ENCODE data around the gene ILK. TPM values are rescaled to one million over a fixed set of nuclear protein-coding genes. Genes with fewer than 3 reads are reported as not detected.

ILK gene
- total RNA-seq, 1 donor from 2014 or later = 209 TPM

- Histone ChIP-seq H3K4me2 (ENCODE audit: low read length) (no peak overlapping the region), H3K79me2 (ENCODE audit: insufficient read depth, low read length) (no peaks in the 10 kb centered on the region), H3K9ac (ENCODE audit: low read length) (no peak overlapping the region), H4K20me1 (ENCODE audit: insufficient read depth, low read length) (no peaks in the 10 kb centered on the region), H2AFZ (ENCODE audit: low read depth, low read length) (no peak overlapping the region), H3K4me1 (ENCODE audit: insufficient read depth, low read length) (peaks cover 3% of the 10 kb centered on the region), H3K9me3 (ENCODE audit: insufficient read depth, low read depth, low read length) (no peaks in the 10 kb centered on the region), H3K27ac (ENCODE audit: low read depth, low read length) (no peak overlapping the region), H3K36me3 (ENCODE audit: insufficient read depth, low read length) (no peaks in the 10 kb centered on the region), H3K4me3 (ENCODE audit: insufficient read depth, low read depth, low read length) (no peak overlapping the region), H3K27me3 (ENCODE audit: insufficient read depth, low read length) (no peaks in the 10 kb centered on the region)
- FAIRE-seq (no peak), DNase-seq (ENCODE audit: low read depth) (no peak)
- no peaks in the 10 kb centered on the region for H3K27me3 Mint-ChIP-seq (ENCODE audit: low read depth, unreplicated experiment)
- H3K4me1 Mint-ChIP-seq (ENCODE audit: low read depth, unreplicated experiment) = peaks cover 2% of the 10 kb centered on the region
- H3K9me3 Mint-ChIP-seq (ENCODE audit: unreplicated experiment) = peaks cover 2% of the 10 kb centered on the region
- TF ChIP-seq EZH2 (IDR thresholded peaks at IDR 0.05; ENCODE audit: insufficient read depth, low read length) (no peak), CTCF (IDR thresholded peaks at IDR 0.05; ENCODE audit: insufficient read depth, low read depth, low read length) (no peak)
- no peak overlapping the region for H3K27ac Mint-ChIP-seq (ENCODE audit: unreplicated experiment)
- peaks cover 22% of the 10 kb centered on the region for H3K36me3 Mint-ChIP-seq (ENCODE audit: low read depth, unreplicated experiment)
- no peak overlapping the region for H3K4me3 Mint-ChIP-seq (ENCODE audit: unreplicated experiment)
These were observed 45.6 kb upstream of the ILK start for GRCh38 chr11:6557761-6558674.

- Histone ChIP-seq H3K4me2 (ENCODE audit: low read length) (no peak overlapping the region), H3K4me3 (ENCODE audit: insufficient read depth, low read depth, low read length) (no peak overlapping the region), H2AFZ (ENCODE audit: low read depth, low read length) (no peak overlapping the region), H3K27ac (ENCODE audit: low read depth, low read length) (no peak overlapping the region), H3K79me2 (ENCODE audit: insufficient read depth, low read length) (no peaks in the 10 kb centered on the region), H3K27me3 (ENCODE audit: insufficient read depth, low read length) (no peaks in the 10 kb centered on the region), H3K9ac (ENCODE audit: low read length) (no peak overlapping the region), H3K36me3 (ENCODE audit: insufficient read depth, low read length) (no peaks in the 10 kb centered on the region), H4K20me1 (ENCODE audit: insufficient read depth, low read length) (no peaks in the 10 kb centered on the region), H3K9me3 (ENCODE audit: insufficient read depth, low read depth, low read length) (no peaks in the 10 kb centered on the region), H3K4me1 (ENCODE audit: insufficient read depth, low read length) (peaks cover 3% of the 10 kb centered on the region)
- Mint-ChIP-seq H3K4me3 (ENCODE audit: unreplicated experiment) (no peak overlapping the region), H3K27ac (ENCODE audit: unreplicated experiment) (no peak overlapping the region), H3K9me3 (ENCODE audit: unreplicated experiment) (peaks cover 2% of the 10 kb centered on the region), H3K27me3 (ENCODE audit: low read depth, unreplicated experiment) (no peaks in the 10 kb centered on the region), H3K36me3 (ENCODE audit: low read depth, unreplicated experiment) (peaks cover 26% of the 10 kb centered on the region), H3K4me1 (ENCODE audit: low read depth, unreplicated experiment) (peaks cover 2% of the 10 kb centered on the region)
- FAIRE-seq = no peak
- no peak for DNase-seq (ENCODE audit: low read depth)
- TF ChIP-seq EZH2 (IDR thresholded peaks at IDR 0.05; ENCODE audit: insufficient read depth, low read length) (no peak), CTCF (IDR thresholded peaks at IDR 0.05; ENCODE audit: insufficient read depth, low read depth, low read length) (no peak)
These were observed 44.2 kb upstream of the ILK start for GRCh38 chr11:6559369-6559768.

GRCh38 chr11:6561288-6561687 is 42.3 kb upstream of the ILK start:
- peaks cover 2% of the 10 kb centered on the region for H3K36me3 ChIP-seq (ENCODE audit: insufficient read depth, low read length)
- peaks cover 3% of the 10 kb centered on the region for H3K4me1 ChIP-seq (ENCODE audit: insufficient read depth, low read length)
- no peaks in the 10 kb centered on the region for H4K20me1 ChIP-seq (ENCODE audit: insufficient read depth, low read length)
- H3K27ac Mint-ChIP-seq (ENCODE audit: unreplicated experiment) = no peak overlapping the region
- no peak overlapping the region for H3K9ac ChIP-seq (ENCODE audit: low read length)
- no peak overlapping the region for H3K27ac ChIP-seq (ENCODE audit: low read depth, low read length)
- no peak for TF ChIP-seq CTCF (IDR thresholded peaks at IDR 0.05; ENCODE audit: insufficient read depth, low read depth, low read length)
- no peak for TF ChIP-seq EZH2 (IDR thresholded peaks at IDR 0.05; ENCODE audit: insufficient read depth, low read length)
- H3K27me3 ChIP-seq (ENCODE audit: insufficient read depth, low read length) = no peaks in the 10 kb centered on the region
- no peak for DNase-seq (ENCODE audit: low read depth)
- no peaks in the 10 kb centered on the region for H3K9me3 ChIP-seq (ENCODE audit: insufficient read depth, low read depth, low read length)
- no peaks in the 10 kb centered on the region for H3K27me3 Mint-ChIP-seq (ENCODE audit: low read depth, unreplicated experiment)
- no peak overlapping the region for H3K4me2 ChIP-seq (ENCODE audit: low read length)
- peaks cover 2% of the 10 kb centered on the region for H3K4me1 Mint-ChIP-seq (ENCODE audit: low read depth, unreplicated experiment)
- no peak for FAIRE-seq
- no peaks in the 10 kb centered on the region for H3K79me2 ChIP-seq (ENCODE audit: insufficient read depth, low read length)
- peaks cover 2% of the 10 kb centered on the region for H3K9me3 Mint-ChIP-seq (ENCODE audit: unreplicated experiment)
- H3K4me3 ChIP-seq (ENCODE audit: insufficient read depth, low read depth, low read length) = no peak overlapping the region
- no peak overlapping the region for H2AFZ ChIP-seq (ENCODE audit: low read depth, low read length)
- H3K36me3 Mint-ChIP-seq (ENCODE audit: low read depth, unreplicated experiment) = peaks cover 26% of the 10 kb centered on the region
- no peak overlapping the region for H3K4me3 Mint-ChIP-seq (ENCODE audit: unreplicated experiment)
